Subcutaneous adipose tissue (tissue), 4 donors: ENCODE measurements around the gene OR51M1. TPM values are rescaled to one million over a fixed set of nuclear protein-coding genes. Genes with fewer than 3 reads are reported as not detected.

Source experiments
- total RNA-seq, 4 donors: library from RNA; depleted of rRNA; stranded (reverse); fragments of >200 nt; gene quantifications; one replicate each; pipeline ENCODE4 v1.1.0, GENCODE V29; 2016
- TF ChIP-seq, protein P1 (sequence below): fragments of 450-650 bp; IDR thresholded peaks from one replicate; pipeline ENCODE4 v1.5.1; 2016; ENCODE audit warnings: low read depth, mild to moderate bottlenecking, control low read depth, antibody characterized with exemption, moderate library complexity

Gene OR51M1
- not detected for total RNA-seq

- TF ChIP-seq, protein P1, sequence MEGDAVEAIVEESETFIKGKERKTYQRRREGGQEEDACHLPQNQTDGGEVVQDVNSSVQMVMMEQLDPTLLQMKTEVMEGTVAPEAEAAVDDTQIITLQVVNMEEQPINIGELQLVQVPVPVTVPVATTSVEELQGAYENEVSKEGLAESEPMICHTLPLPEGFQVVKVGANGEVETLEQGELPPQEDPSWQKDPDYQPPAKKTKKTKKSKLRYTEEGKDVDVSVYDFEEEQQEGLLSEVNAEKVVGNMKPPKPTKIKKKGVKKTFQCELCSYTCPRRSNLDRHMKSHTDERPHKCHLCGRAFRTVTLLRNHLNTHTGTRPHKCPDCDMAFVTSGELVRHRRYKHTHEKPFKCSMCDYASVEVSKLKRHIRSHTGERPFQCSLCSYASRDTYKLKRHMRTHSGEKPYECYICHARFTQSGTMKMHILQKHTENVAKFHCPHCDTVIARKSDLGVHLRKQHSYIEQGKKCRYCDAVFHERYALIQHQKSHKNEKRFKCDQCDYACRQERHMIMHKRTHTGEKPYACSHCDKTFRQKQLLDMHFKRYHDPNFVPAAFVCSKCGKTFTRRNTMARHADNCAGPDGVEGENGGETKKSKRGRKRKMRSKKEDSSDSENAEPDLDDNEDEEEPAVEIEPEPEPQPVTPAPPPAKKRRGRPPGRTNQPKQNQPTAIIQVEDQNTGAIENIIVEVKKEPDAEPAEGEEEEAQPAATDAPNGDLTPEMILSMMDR = no peak
Measured at GRCh38 chr11:5383576-5383975, at the start of gene OR51M1. OR51M1 (plus strand) TSS chr11:5383812; CDS start chr11:5389399, 5,587 bp downstream.

GRCh38 chr11:5335170-5335569 lies 48.4 kb upstream of the OR51M1 start:
- TF ChIP-seq, protein P1 = no peak

DNA sequence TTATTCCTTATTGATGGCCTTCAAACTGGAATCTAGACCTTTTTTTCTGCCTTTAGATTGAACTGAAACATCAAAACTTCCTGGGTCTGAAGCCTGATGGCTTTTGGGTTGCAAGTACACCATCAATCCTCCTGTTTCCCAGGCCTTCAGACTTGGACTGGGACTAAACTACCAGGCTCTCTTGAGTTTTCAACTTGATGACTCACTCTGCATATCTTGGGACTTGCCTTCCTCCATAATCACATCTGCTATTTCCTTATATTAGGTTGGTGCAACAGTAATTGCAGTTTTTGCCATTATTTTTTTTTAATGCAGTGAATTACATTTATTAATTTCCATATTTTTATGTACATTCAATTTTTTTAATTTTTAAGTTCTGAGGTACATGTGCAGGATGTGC lies 47.3 kb upstream of the OR51M1 start:
- TF ChIP-seq, protein P1 = no peak

- TF ChIP-seq, protein P1 = no peak
Measured at GRCh38 chr11:5339771-5340322, 43.8 kb upstream of the OR51M1 start.

GRCh38 chr11:5343474-5344335 lies 39.9 kb upstream of the OR51M1 start, which contains the start of gene OR51B5:
OR51B5 (minus strand) TSS chr11:5343524; CDS start chr11:5343524, 0 bp downstream.
- TF ChIP-seq, protein P1 = no peak

DNA sequence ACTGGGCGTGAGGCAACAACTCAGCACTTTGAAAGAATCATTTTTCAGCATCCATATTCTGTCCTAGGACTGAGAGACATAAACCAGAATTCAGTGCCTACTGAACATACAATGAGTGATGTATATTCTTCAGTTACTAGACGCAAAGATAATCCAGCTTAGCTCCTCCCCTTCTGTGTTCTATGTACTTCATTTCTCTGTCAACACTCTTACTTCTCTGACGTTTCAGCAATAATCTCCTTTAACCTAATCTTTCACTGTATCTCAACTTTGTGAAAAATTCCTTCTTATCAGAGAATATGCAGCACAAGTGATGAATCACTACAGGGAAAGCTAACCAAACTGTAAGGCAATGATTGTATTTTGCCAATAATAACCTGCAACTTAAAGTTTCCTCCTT lies 37.8 kb upstream of the OR51M1 start:
- TF ChIP-seq, protein P1 = no peak

DNA sequence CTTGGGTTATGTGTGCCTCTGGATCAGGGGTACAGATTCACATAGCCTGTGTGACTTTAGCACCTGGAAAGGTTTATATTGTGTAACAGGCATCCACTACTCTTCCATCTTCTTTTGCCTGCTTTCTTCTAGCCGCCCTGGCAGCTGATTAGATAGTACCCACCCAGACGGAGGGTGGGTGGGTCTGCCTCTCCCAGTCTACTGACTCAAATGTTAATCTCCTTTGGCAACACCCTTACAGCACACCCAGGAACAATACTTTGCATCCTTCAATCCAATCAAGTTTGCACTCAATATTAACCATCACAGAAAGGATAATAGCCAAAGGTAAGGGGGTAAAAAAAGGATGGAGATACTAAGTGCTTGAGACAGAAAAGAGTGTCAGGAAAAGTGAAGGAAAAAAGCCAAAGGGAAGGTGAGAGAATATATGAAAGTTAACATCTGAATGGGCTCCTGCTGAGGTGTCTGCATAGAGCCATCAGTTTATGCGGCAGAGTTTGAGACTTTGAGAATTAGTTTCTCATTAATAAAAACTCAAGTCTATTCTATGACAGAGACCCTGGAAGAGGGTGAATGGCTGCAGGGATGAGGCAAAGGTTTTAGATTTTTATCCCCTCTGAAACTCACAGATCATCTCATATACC lies 34.9 kb upstream of the OR51M1 start:
- TF ChIP-seq, protein P1 = no peak
